Right atrium auricular region (tissue), 2 donors: ENCODE data around the gene GRIN2A. TPM values are rescaled to one million over a fixed set of nuclear protein-coding genes. Genes with fewer than 3 reads are reported as not detected.
A peak's percentile ranks its signal among the peaks of the same experiment; 100 is the strongest.

ENCODE experiments used
- DNase-seq: peaks from one replicate; pipeline ENCODE4 v3.0.0-alpha.2; 2019; ENCODE audit warnings: low spot score
- H3K27ac ChIP-seq, 2 donors: fragments of 200-600 bp; sonication (generic); 1 replicate in 1 of 2; 2 replicates in 1 of 2; pipeline ENCODE4 v1.5.1; 2016 to 2019
- H3K27me3 ChIP-seq, 2 donors: fragments of 200-600 bp; sonication (generic); one replicate each; pipeline versions ENCODE4 v1.5.1 to v1.6.0; 2017 to 2019
- H3K36me3 ChIP-seq: fragments of 200-600 bp; sonication (generic); one replicate; pipeline ENCODE4 v1.5.1; 2016
- H3K4me1 ChIP-seq, 2 donors: fragments of 200-600 bp; sonication (generic); one replicate each; pipeline versions ENCODE4 v1.5.1 to v1.6.0; 2017 to 2019
- H3K4me3 ChIP-seq, 2 donors: fragments of 200-600 bp; sonication (generic); 1 replicate in 1 of 2; 2 replicates in 1 of 2; pipeline ENCODE4 v1.5.1; 2017 to 2019; ENCODE audit warnings: mild to moderate bottlenecking in 1 of 2, moderate library complexity in 1 of 2
- H3K9me3 ChIP-seq, 2 donors: fragments of 200-600 bp; sonication (generic); one replicate each; pipeline ENCODE4 v1.5.1; 2019
- CTCF ChIP-seq, 2 donors: fragments of 200-600 bp; sonication (generic); IDR thresholded peaks; one replicate each; pipeline ENCODE4 v1.5.1; 2019; ENCODE audit warnings: antibody characterized with exemption in 2 of 2
- total RNA-seq, 2 donors: library from RNA; depleted of rRNA; stranded (reverse); fragments of >200 nt; gene quantifications; one replicate each; pipeline ENCODE4 v1.1.0, GENCODE V29; 2016

The GRIN2A gene
- total RNA-seq, 2 donors from 2014 or later, result 3.8 to 7.4 TPM

- DNase-seq, result no peak
- H3K9me3 ChIP-seq, result no peaks in the 10 kb centered on the region
- peaks cover 0 to 9% of the 10 kb centered on the region in 2 donors for H3K4me1 ChIP-seq
- no peaks in the 10 kb centered on the region for H3K27me3 ChIP-seq
- peak overlapping the region in 1 of 2 donors; percentile 57 for H3K27ac ChIP-seq
- H3K4me3 ChIP-seq, result no peak overlapping the region
- H3K36me3 ChIP-seq, result no peaks in the 10 kb centered on the region
- no peak for TF ChIP-seq CTCF (IDR thresholded peaks at IDR 0.05)
Observed at GRCh38 chr16:9793623-9794022, 388.6 kb downstream of the GRIN2A start.

- no peaks in the 10 kb centered on the region for H3K27me3 ChIP-seq
- H3K36me3 ChIP-seq, result no peaks in the 10 kb centered on the region
- H3K27ac ChIP-seq, result no peak overlapping the region
- H3K9me3 ChIP-seq, result no peaks in the 10 kb centered on the region
- no peak for DNase-seq
- no peak for TF ChIP-seq CTCF (IDR thresholded peaks at IDR 0.05)
- H3K4me3 ChIP-seq, result no peak overlapping the region
- peaks cover 0 to 12% of the 10 kb centered on the region in 2 donors for H3K4me1 ChIP-seq
Observed at GRCh38 chr16:9791556-9791955, 390.7 kb downstream of the GRIN2A start.

GRCh38 chr16:9790199-9790598, 392.0 kb downstream of the GRIN2A start:
- H3K9me3 ChIP-seq, result no peaks in the 10 kb centered on the region
- H3K4me3 ChIP-seq, result no peak overlapping the region
- no peak for TF ChIP-seq CTCF (IDR thresholded peaks at IDR 0.05)
- no peaks in the 10 kb centered on the region for H3K27me3 ChIP-seq
- peaks cover 0 to 12% of the 10 kb centered on the region in 2 donors for H3K4me1 ChIP-seq
- H3K36me3 ChIP-seq, result no peaks in the 10 kb centered on the region
- no peak for DNase-seq
- no peak overlapping the region for H3K27ac ChIP-seq

- Histone ChIP-seq H3K4me1 (peaks cover 0 to 13% of the 10 kb centered on the region in 2 donors), H3K4me3 (no peak overlapping the region), H3K9me3 (no peaks in the 10 kb centered on the region), H3K36me3 (no peaks in the 10 kb centered on the region), H3K27me3 (no peaks in the 10 kb centered on the region), H3K27ac (peak overlapping the region; percentile 35 to 76)
- DNase-seq, result no peak
- TF ChIP-seq CTCF (IDR thresholded peaks at IDR 0.05), result no peak
Observed at GRCh38 chr16:9787717-9788116, 394.5 kb downstream of the GRIN2A start.

- Histone ChIP-seq H3K36me3 (no peaks in the 10 kb centered on the region), H3K4me3 (no peak overlapping the region), H3K27ac (no peak overlapping the region), H3K9me3 (no peaks in the 10 kb centered on the region), H3K27me3 (no peaks in the 10 kb centered on the region), H3K4me1 (peaks cover 0 to 3% of the 10 kb centered on the region in 2 donors)
- TF ChIP-seq CTCF (IDR thresholded peaks at IDR 0.05), result no peak
- DNase-seq, result no peak
Observed at GRCh38 chr16:9780831-9781230, 401.4 kb downstream of the GRIN2A start.

- Histone ChIP-seq H3K9me3 (no peaks in the 10 kb centered on the region), H3K4me1 (peaks cover 0 to 3% of the 10 kb centered on the region in 2 donors), H3K4me3 (no peak overlapping the region), H3K27ac (no peak overlapping the region), H3K36me3 (no peaks in the 10 kb centered on the region), H3K27me3 (no peaks in the 10 kb centered on the region)
- no peak for DNase-seq
- TF ChIP-seq CTCF (IDR thresholded peaks at IDR 0.05), result no peak
Observed at GRCh38 chr16:9778849-9779248, 403.4 kb downstream of the GRIN2A start.
